HG03565 (cell line): ENCODE data around the gene ARHGAP22.

Source experiments
- ATAC-seq: cut with Tn5 transposase; IDR thresholded peaks from one replicate; pipeline ENCODE4 v1.9.1; 2021; ENCODE audit warnings: mild to moderate bottlenecking, moderate library complexity; ENCODE audit not compliant: unreplicated experiment

Gene ARHGAP22

DNA sequence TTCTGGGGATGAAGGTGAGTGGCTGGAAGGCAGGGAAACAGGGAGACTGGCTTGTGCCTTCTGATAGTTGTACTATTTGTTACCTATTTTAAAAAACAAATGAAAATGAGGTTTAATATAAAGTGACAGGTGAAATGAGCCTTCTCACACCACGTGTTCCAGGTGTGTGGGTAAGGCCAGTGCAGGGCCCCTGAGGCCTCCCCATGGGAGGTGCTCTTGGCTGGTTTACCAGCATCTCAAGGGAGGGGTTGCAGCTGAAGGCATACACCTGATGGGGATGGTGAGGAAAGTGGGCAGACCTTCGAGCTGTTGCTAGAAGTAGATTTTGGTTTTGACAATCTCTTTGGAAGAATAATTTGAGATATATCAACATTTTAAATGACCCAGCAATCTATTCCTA lies 103.6 kb downstream of the ARHGAP22 start:
- ATAC-seq: no peak

DNA sequence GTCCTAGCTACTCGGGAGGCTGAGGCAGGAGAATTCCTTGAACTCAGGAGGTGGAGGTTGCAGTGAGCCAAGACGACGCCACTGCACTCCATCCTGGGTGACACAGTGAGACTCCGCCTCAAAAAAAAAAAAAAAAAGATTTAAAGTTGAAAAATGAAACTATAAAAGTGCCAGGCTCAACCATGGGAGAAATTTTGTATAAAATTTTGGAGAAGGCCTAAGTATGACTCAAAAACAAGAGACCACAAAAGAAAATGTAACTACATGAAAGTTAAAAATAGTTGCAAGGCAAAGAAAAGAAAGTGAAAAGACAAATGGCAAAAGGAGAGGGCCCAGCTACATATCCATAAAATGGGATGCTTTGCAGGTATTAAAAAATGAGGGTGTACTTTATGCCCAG lies 104.1 kb downstream of the ARHGAP22 start:
- ATAC-seq: no peak

DNA sequence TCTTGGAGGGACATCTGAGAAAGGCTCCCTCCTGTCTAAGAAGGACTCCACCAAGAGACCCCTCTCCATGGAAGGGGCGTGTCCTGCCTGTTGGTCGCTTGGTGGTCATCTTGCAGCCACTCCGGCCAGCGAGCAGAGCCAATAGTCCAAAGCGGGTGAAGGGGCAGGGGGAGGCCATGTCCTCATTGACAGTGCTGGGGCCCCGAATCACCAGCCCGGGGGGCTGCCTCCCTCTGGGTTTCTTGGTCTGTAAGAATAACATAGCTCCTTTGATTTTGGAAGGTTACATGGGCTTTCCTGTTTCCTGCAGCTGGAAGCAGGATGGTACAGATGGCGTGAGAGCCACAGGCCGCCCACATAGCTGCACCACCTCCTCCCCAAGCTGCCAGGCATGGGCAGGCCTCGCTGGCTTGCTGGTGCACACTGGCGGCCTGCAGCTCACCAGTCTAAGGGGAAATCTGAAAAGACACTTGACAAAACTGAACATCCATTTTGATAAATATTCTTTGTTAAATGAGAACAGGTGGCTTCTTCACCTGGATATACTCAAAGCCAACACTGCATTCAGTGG lies 105.8 kb downstream of the ARHGAP22 start:
- no peak for ATAC-seq

DNA sequence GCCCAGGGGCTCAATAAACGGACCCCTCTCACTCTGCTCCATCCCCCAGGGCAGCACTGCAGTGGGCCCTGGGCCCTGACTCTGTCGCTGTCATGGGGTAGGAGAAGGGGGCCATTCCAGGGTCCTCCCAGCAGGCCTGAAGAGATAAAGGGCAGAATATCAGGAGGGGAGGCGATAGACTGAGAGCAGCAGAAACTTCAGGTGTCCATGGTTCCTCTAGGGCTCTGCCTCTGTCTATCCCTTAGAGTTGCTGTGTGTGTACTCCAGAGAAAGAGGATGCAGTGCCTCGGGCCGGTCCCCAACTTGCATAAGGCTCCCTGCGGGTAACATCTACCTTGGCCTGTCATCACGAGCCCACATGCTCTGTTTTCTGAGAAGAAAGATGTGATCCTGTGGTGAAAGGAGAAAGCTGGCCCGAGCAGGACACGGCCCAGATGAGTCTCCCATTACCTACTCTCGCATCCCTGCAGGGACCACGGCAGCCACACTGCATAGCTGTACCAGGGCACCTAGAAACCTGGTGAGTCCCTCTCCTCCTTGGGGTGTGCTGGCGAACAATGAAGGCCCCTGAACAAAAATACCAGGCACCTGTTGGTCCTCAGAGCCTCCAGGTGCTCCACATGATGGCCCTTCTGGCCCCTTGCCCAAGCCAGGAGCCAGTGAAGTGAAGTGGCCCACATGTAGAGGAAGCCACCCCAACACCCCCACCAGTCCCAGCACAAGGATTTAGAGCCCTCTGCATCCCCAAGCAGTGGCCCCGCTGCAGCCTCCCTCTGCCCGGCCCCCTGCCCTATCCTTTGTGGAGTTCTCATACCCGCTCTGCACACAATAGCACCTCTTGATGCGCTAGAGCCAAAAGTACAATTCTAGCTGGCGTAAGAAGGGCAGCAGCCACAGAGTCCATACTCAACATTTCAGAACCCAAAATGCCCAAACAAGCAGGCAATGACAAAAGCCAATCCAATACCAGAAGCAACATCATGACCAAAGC lies 106.8 kb downstream of the ARHGAP22 start:
- ATAC-seq: no peak

DNA sequence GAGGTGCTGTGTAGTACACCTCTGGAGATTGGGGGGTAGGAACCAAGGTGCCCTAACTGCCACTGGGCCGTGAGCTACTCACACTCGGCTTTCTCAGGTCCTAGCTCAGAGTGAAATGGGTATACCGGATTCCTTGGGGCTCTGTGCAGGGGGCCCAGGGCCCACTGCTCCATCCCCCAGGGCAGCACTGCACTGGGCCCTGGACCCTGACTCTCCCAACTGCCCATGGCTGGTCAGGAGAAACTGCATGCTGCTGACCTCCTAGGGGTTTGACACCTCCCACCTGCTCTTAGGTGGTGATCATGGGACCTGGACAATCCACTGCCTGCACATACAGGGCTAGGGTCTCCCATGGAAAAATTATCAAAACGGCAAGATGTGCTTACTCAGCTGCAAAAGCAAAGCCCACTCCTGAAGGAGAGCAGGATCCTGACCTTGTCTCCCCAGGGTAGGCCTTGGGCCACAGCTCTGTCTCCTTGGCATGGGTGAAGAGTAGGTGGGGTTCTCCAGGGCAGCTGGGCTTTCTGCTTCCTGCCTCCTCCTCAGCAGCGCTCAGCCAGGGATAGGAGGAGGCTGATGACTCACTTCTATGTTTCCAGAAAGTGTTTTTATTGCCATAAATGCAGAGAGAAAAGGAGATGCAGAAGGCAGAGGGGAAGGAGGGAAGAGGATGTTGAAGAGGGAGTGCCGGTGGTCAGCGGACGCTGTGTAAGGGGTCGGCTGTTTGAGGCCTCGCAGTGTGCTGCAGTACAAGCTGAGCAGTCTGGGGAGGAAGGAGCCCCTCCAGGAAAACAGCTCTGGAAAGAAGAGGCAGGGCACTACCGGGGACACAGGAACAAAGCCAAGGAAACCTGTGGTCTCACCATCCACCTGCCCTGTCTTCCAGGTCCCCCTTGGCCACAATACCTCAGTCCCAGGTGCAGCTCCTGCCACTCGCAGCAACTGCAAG lies 107.8 kb downstream of the ARHGAP22 start:
- ATAC-seq: no peak

DNA sequence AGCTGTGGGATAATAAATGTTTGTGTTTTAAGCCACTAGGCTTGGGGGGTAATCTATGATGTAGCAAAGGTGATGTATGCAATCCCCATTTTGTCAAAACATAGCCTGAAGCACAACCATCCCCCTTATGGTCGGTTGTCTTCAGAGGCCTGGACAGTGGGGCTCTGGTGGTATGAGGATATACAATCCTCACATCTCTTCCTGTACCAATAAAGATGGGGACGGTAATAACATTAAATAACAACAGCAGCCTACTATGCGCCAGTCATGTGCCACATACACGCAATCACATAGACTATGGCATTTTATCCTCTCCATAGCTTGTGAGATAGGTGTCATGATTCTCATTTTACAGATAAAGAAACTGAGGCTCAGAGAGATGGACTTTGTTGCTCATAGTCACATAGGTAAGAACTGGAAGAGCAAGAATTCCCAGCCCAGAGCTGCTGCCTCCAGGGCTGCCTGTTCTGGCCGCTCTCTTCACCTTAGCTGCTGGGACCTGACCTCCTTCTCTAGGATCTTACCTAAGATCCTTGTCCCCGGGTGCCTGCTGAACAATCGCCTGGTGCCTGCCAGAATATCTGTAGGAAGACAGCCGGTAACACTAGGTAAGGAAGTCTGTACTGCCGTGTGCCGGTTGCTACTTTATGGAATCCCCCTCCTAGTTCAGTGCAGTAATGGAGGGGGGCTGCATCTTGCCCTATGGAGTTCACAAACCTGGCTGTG lies 108.6 kb downstream of the ARHGAP22 start:
- no peak for ATAC-seq

DNA sequence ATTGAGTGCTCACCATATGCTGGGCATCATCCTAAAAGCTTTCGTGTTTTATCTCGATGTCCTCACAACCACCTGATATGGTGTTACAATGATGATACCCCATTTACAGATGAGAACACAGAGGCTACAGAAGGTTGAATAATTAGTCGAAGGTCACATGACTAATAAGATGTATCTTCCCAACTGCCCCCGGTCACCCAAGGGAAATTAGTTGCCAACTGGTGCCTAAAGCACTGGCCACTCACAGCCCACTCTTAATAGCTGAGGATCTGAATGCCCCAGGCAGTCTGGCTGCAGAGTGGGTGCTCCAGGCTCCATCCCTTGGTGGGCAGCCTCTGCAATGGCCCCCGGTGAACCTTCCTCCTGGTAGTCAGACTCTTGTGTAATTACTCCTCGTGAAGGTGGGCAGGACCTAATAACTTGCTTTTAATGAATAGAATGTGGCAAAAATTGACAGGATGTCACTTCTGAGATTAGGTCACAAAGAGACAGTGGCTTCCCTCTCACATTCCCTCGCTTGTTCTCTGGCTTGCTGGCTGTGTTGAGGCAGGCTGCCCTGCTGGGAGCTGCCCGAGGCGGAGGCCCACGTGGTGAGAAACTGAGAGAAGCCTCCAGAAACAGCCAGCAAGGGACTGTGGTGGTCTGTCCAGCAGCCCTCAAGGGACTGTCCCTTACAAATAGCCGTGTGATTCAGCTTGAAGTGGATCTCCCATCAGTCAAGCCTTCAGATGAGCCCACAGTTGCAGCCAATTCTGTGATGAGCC lies 109.4 kb downstream of the ARHGAP22 start:
- no peak for ATAC-seq

DNA sequence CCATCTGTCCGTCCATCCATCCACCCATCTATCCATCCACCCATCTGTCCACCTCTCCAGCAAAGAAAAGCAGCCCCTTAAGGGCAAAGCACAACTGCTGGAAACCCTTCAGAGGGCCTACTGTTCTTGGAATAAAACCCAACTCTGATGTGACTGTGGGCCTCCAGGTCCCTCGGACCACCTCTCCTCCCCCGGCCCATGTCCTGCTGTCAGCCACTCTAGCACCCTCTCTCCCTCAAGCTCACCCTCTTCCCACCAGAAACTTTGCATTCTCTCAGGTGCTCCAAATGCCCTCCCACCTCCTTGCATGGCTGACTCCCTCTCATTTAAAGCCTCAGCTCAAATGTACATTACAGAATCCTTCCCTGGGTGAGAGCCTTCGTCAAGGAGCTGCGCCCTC lies 110.3 kb downstream of the ARHGAP22 start:
- ATAC-seq: no peak

DNA sequence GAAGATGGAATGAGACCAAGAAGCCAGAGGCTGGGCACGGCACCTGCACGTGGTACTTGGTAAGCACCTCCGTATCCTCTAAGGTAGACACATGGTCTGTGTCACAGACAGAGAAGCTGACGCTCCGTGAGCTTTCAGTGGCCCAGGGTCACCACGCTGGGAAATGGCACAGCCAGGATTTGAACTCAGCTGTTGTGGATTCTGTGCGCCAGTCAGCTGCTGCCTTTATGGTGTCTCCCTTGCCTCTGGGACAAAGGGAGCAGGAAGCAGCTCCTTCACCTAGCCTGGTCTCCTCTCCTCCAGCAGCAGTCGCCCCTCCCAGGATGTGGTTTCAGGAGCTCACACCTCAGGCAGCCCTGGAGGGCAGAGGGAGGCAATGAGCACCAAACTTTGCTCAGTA lies 110.8 kb downstream of the ARHGAP22 start:
- ATAC-seq: no peak

DNA sequence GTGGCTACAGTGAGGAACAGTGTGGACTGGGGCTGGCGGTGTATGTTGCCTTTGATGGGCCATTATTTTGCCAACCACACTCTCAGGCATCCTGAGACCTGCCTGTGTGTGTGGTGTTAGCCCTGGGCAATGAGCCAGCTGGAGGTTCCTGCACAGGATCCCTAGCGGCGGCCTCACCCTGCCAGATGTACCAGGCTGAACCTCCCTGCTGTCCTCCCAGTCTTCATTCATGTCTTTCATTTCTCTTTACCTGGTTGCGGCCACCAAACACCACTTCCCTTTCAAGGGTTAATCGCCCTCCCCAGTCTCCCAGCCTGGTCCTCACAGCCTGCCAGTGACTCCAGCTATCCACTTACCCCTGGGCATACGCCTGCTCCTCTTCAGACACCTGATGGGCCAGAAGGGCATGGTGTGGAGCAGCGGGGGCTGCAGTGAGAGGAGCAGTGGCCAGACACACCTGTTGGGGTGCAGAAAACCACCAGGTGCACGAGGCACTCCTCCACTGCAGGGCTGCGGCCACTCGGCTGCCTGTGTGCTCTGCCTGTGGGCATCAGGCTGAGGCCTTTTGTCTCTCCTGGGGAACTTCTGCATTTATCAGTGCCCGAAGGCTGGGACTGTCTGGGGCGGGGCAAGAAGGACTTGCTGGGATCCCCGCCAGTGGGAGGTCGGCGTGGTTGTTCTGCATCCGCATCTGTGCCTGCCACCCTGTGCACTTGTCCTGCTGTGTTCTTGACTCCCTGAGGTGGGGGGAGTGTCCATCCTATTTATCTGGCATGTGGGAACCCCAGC lies 111.6 kb downstream of the ARHGAP22 start:
- no peak for ATAC-seq

DNA sequence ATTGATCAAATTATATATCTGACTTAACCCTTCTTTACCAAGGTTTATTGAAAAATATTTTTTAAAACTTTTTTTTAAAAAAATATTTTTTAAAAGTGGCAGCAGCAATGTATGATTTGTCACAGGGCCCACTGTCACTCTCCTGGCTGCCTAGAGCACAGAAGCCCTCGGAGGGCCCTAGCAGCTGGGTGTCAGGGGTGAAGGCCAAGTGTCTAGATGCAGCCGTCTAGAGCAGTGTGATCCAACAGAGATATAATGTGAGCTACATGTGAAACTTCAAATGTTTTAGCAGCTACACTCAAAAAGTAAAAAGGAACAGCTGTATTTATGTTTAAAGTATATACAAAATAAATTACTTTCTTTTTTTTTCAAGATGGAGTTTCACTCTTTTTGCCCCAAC lies 112.7 kb downstream of the ARHGAP22 start:
- no peak for ATAC-seq

DNA sequence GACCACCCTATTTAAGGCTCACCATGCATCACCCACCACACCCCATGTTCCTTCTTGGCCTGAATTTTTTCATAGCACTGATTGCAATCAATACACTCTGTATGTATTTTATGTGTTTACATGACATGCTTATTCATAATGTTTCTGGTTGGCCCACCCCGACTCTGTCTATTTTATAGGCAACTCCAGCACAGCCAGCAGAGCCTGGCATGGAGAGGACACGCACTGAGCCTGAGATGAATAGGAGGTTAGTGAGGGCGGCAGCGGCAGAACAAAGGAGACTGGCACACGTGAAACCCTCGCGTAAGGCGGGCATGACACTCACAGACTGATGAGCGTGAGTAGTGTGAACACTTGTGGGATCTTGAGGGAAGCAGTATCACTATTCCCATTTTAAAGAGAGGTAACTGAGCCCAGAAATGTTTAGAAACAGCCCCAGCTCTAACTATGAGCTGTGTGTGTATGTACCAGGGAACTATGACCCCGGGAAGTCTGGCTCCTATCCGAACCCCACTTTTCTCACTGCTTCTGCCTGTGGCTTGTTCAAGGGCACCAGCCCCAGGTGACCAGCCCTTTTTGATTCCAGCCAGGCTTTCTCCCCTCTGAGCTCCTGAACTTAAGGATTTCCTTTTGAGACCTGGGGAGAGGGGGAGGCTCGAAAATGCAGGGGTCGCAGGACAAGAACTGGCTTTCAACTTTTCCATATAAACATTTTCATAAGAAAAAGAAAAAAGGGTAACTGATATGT lies 113.3 kb downstream of the ARHGAP22 start:
- ATAC-seq: no peak

DNA sequence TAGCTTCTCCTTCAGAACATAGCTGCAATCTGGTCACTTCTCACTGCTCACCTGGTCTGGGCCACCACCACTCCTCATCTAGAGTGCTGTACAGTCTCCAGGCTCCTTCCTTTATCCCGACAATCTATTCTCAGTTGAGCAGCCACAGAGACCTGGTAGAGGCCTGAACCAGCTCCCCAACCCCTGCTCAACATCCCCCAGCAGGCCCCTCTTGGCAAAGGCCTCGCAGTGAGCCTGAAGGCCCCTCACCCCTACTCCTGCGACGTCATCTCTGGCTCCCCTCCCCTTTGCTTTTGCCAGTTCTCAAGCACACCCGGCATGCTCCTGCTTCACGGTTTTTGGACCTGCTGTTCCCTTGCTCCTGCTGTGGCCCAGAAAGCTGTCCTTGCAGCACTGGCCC lies 113.9 kb downstream of the ARHGAP22 start:
- no peak for ATAC-seq

DNA sequence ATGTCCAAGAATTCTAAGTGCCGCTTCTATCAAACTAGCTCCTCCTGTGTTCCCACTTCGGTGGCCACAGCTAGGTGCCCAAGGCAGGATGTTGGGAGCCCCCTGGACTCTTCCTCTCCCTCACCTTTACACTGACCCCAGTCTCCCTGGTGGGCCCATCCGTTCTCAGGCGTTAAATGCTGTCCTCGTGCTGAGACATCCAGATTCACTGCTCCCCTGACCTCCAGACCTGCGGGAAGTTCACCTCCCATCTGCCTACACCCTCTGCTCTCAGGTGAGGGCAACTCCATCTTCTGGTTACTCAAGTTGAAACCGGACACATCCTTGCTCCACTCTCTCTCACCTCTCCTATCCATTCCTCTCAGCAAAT lies 114.3 kb downstream of the ARHGAP22 start:
- no peak for ATAC-seq

DNA sequence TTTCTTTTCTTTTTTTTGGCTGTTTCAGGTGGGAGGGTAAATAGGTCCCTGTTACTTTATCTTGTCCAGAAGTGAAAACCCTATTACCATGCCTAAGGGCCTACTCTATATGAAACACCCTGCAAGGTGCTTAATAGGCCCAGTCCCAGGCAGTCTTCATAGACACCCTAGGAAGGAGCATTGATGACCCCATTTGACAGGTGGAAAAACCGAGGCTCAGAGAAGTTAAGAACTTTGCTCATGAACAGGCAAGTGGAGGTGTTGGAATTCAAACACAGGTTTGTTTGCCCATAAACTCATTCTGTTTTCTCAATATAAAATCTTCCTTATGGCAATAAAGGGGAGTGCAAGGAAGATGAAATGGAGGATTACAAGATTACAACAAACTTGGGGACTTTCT lies 115.8 kb downstream of the ARHGAP22 start:
- no peak for ATAC-seq

DNA sequence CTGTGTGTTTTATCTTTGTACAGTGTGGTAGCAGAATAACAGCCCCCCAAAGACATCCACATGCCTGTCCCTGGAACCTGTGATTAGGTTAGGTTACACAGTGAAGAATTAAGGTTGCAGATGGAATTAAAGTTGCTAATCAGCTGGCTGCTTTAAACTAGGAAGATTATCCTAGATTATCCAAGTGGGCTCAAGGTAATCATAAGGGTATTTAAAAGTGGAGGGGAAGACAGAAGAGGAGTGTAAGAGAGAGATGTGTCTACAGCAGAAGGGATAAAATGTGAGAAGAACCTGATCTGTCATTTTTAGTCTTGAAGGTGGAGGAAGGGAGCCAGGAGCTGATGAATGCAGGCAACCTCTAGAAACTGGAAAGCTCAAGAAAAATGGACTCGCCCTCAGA lies 117.6 kb downstream of the ARHGAP22 start:
- ATAC-seq: no peak

DNA sequence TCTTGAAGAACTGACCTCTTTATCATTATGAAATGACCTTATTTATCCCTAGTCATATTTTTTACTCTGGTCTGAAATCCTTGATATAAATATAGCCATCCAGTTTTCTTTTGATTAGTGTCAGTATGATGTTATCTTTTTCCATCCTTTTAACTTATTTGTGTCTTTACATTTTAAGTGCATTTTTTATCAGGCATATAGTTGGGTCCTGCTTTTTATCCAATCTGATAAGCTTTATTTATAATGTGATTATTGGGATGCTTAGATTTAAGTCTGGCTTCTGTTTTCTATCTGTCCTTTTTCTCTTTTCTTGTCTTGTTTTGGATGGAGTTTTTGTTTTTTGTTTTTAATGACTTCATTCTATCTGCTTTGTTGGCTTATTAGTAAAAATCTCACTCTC lies 119.2 kb downstream of the ARHGAP22 start:
- no peak for ATAC-seq

DNA sequence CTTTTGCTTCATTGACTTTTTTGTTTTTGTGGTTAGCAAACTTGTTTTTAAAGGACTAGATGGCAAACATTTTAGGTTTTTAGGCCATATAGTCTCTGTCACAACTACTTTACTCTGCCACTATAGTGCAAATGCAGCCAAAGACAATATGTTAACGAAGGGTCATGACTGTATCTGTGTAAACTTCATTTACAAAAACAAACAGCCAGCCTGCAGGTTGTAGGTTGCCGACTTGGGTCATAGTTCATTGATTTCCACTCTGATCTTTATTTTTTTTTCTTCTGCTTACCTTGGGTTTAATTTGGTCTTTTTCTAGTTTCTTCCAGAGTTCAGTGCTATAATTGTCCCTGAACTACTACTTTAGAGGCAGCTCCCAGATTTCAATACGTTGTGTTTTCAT lies 120.0 kb downstream of the ARHGAP22 start:
- ATAC-seq: no peak

DNA sequence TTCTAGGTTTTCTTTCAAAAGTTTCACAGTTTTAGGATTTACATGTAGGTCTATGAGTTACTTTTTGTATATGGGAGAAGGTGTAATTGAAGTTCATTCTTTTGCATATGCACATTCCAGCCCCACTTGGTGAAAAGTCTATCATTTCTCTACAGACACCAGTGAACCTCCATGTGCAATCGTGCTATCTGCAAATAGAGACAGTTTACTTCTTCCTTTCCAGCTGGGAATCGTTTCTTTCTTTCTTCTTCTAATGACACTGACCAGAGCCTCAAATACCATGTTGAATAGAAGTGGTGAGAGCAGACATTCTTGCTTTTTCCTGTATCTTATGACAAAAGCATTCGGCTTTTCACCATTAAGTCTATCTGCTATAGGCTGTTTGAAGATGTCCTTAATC lies 122.7 kb downstream of the ARHGAP22 start:
- no peak for ATAC-seq
